Measurements from ENCODE around the gene HLA-DMA. TPM values are rescaled to one million over a fixed set of nuclear protein-coding genes. Genes with fewer than 3 reads are reported as not detected.

The HLA-DMA gene
- total and polyA plus RNA-seq, 2 of the 13 experiments (the other 11 are each of a cell fraction or from before 2014, with no cell fraction given), result 0.70 to 0.71 TPM

DNA sequence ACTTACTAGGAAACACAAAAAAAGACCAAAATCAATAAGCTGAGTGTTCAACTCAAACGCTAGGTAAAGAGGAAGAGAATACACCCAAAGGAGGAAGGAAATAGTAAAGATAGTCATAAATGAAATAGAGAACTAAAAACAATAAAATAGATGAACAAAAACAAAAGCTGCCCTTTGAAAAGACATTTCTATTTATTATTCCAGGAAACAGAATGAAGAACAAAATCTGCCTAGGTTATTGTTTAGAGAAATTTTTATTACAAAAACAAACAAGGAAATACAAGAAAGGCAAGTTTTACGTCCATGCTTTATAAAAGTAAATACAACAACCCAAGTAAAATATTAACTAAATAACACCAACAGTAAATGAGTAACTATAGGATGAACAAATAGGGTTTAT, 32.2 kb downstream of the HLA-DMA start:
- CTCF ChIA-PET (ENCODE audit: low intra/inter-chr PET ratio, low total read pairs), result no interaction called here
- no TSS peak for BruUV-seq (replicated peaks)
- POLR2A ChIA-PET, result no interaction called here
- H3K4me1 ChIP-seq (ENCODE audit: insufficient read depth, low read length), result no peaks in the 10 kb centered on the region; the same call in 1 of the 2 replicates
- H3K9ac ChIP-seq (ENCODE audit: insufficient read depth, low read depth, low read length), result no peak overlapping the region
- H4K20me1 ChIP-seq (ENCODE audit: insufficient read depth, low read length), result no peaks in the 10 kb centered on the region
- no peaks in the 10 kb centered on the region for H3K36me3 ChIP-seq (replicated peaks in 1 of 2; ENCODE audit: control insufficient read depth in 1 of 2, insufficient read depth in 2 of 2, low read length in 2 of 2)
- H3K27me3 ChIP-seq (ENCODE audit: control insufficient read depth in 1 of 2, insufficient read depth in 2 of 2, low read length in 2 of 2), result peaks cover 0 to 11% of the 10 kb centered on the region in 2 experiments; a peak in 2 of 5 replicates
- H2AFZ ChIP-seq (ENCODE audit: low read length), result no peak overlapping the region
- H3K4me3 ChIP-seq (replicated peaks in 1 of 3; ENCODE audit: insufficient read depth in 1 of 3, low read depth in 2 of 3, low read length in 3 of 3), result no peak overlapping the region
- H3K79me2 ChIP-seq (ENCODE audit: insufficient read depth, low read length), result no peaks in the 10 kb centered on the region
- no peak overlapping the region for H3K4me2 ChIP-seq (ENCODE audit: low read depth, low read length)
- ATAC-seq, result no peak
- intact Hi-C loops (cut with micrococcal nuclease; ENCODE audit: unreplicated experiment) (no loop called here), in situ Hi-C loops (cut with HindIII; ENCODE audit: extremely low pct_ligation_motif_present, low pct_unique_long_range_greater_than_20kb) (no loop called here)
- no peak overlapping the region for H3K27ac ChIP-seq (ENCODE audit: extremely low read length, insufficient read depth, low read length)
- WGBS (ENCODE audit: low lambda C conversion rate), result 2% methylated on average over 2 of the region's 2 CpGs
- FAIRE-seq, result no peak
- TF ChIP-seq BORCS8-MEF2B (CRISPR knock-in tag; IDR thresholded peaks at IDR 0.05) (no peak), HNRNPUL1 (IDR thresholded peaks at IDR 0.05; ENCODE audit: low read depth, low read length) (0 out of 2 replicates have a peak, but pooled peaks have one; percentile 52)
- TF ChIP-seq, protein P1, sequence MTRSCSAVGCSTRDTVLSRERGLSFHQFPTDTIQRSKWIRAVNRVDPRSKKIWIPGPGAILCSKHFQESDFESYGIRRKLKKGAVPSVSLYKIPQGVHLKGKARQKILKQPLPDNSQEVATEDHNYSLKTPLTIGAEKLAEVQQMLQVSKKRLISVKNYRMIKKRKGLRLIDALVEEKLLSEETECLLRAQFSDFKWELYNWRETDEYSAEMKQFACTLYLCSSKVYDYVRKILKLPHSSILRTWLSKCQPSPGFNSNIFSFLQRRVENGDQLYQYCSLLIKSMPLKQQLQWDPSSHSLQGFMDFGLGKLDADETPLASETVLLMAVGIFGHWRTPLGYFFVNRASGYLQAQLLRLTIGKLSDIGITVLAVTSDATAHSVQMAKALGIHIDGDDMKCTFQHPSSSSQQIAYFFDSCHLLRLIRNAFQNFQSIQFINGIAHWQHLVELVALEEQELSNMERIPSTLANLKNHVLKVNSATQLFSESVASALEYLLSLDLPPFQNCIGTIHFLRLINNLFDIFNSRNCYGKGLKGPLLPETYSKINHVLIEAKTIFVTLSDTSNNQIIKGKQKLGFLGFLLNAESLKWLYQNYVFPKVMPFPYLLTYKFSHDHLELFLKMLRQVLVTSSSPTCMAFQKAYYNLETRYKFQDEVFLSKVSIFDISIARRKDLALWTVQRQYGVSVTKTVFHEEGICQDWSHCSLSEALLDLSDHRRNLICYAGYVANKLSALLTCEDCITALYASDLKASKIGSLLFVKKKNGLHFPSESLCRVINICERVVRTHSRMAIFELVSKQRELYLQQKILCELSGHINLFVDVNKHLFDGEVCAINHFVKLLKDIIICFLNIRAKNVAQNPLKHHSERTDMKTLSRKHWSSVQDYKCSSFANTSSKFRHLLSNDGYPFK (CRISPR knock-in tag; IDR thresholded peaks at IDR 0.05; ENCODE audit: borderline replicate concordance), result no peak
- no peak for DNase-seq (ENCODE audit: low spot score)
- no peaks in the 10 kb centered on the region for H3K9me3 ChIP-seq (ENCODE audit: low read length)

DNA sequence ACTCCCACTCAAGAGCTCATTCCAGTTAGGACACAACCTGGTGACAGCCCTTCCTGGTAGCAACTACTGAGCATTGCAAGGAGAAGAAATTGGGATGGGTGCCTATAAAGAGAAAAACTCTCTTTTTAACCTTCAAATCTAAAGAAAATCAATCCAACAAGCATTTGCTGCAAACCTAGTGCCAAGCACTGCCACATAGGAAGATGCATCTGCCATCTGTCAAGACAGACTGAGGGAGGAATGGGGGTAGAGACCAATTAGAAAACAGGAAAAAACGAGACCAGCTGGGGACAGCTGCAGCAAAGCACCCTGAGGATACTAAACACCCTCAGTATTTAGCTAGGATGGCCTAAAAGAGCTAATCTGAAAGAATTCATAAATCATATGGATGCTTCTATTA, 39.9 kb downstream of the HLA-DMA start:
- ATAC-seq (no peak), FAIRE-seq (no peak), DNase-seq (ENCODE audit: low spot score) (no peak)
- no TSS peak for BruUV-seq (replicated peaks)
- intact Hi-C loops (cut with micrococcal nuclease; ENCODE audit: unreplicated experiment) (no loop called here), in situ Hi-C loops (cut with HindIII; ENCODE audit: extremely low pct_ligation_motif_present, low pct_unique_long_range_greater_than_20kb) (no loop called here)
- POLR2A ChIA-PET, result interaction anchor here (2.0 kb wide), 1 partner anchor 18 kb away, joined by 6 read pairs; no protein-coding TSS in a partner anchor
- H3K27me3 ChIP-seq (ENCODE audit: control insufficient read depth in 1 of 2, insufficient read depth in 2 of 2, low read length in 2 of 2), result peaks cover 0 to 18% of the 10 kb centered on the region in 2 experiments; a peak in 2 of 5 replicates
- H3K79me2 ChIP-seq (ENCODE audit: insufficient read depth, low read length), result no peaks in the 10 kb centered on the region
- no peak overlapping the region for H2AFZ ChIP-seq (ENCODE audit: low read length)
- H3K4me1 ChIP-seq (ENCODE audit: insufficient read depth, low read length), result no peaks in the 10 kb centered on the region
- H3K4me3 ChIP-seq (replicated peaks in 1 of 3; ENCODE audit: insufficient read depth in 1 of 3, low read depth in 2 of 3, low read length in 3 of 3), result no peak overlapping the region
- H3K27ac ChIP-seq (ENCODE audit: extremely low read length, insufficient read depth, low read length), result no peak overlapping the region
- H3K9ac ChIP-seq (ENCODE audit: insufficient read depth, low read depth, low read length), result no peak overlapping the region
- no peaks in the 10 kb centered on the region for H3K36me3 ChIP-seq (replicated peaks in 1 of 2; ENCODE audit: control insufficient read depth in 1 of 2, insufficient read depth in 2 of 2, low read length in 2 of 2)
- TF ChIP-seq PCBP2 (optimal IDR thresholded peaks at IDR 0.05; ENCODE audit: low read depth, low read length, poor library complexity, severe bottlenecking) (no peak), ZNF264 (CRISPR knock-in tag; IDR thresholded peaks at IDR 0.05) (no peak)
- TF ChIP-seq, protein P2, sequence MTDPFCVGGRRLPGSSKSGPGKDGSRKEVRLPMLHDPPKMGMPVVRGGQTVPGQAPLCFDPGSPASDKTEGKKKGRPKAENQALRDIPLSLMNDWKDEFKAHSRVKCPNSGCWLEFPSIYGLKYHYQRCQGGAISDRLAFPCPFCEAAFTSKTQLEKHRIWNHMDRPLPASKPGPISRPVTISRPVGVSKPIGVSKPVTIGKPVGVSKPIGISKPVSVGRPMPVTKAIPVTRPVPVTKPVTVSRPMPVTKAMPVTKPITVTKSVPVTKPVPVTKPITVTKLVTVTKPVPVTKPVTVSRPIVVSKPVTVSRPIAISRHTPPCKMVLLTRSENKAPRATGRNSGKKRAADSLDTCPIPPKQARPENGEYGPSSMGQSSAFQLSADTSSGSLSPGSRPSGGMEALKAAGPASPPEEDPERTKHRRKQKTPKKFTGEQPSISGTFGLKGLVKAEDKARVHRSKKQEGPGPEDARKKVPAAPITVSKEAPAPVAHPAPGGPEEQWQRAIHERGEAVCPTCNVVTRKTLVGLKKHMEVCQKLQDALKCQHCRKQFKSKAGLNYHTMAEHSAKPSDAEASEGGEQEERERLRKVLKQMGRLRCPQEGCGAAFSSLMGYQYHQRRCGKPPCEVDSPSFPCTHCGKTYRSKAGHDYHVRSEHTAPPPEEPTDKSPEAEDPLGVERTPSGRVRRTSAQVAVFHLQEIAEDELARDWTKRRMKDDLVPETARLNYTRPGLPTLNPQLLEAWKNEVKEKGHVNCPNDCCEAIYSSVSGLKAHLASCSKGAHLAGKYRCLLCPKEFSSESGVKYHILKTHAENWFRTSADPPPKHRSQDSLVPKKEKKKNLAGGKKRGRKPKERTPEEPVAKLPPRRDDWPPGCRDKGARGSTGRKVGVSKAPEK (CRISPR knock-in tag; IDR thresholded peaks at IDR 0.05; ENCODE audit: borderline replicate concordance), result no peak
- H4K20me1 ChIP-seq (ENCODE audit: insufficient read depth, low read length), result no peaks in the 10 kb centered on the region
- CTCF ChIA-PET (ENCODE audit: low intra/inter-chr PET ratio, low total read pairs), result no interaction called here
- no peaks in the 10 kb centered on the region for H3K9me3 ChIP-seq (ENCODE audit: low read length)
- no peak overlapping the region for H3K4me2 ChIP-seq (ENCODE audit: low read depth, low read length)
- WGBS (ENCODE audit: low lambda C conversion rate), result 0% methylated on average over 1 of the region's 1 CpG
